Putamen (tissue), 1 donor: ENCODE measurements around the gene CCDC92B.
"Not testable (repeated sequence)": the region's sequence is repeated elsewhere in the genome, so short reads cannot be mapped to it uniquely, and the experiment has no call there.

ENCODE experiments used
- DNase-seq: peaks from one replicate; pipeline ENCODE4 v3.0.0-alpha.2; 2016; ENCODE audit warnings: low spot score

Gene CCDC92B

GRCh38 chr17:2703606-2704005 is 45.8 kb downstream of the CCDC92B start:
- DNase-seq = no peak

DNA sequence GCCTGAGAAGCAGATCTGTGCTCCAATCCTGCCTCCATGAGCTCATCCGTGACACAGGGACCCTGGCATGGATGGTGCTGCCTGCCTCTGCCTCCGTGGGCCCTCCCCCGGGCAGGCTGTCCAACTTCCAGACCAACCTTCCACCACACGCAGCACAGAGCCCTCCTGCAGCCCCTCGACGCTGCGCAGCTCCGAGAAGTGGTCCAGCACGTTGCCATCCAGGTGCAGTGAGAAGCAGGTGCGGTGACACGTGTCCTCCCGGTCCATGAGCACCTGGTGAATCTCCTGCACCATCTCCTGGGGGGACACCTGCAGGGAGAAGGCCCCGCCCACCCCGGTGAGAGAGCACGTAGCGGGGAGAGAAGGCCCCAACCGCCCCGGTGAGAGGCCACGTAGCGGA is 46.3 kb downstream of the CCDC92B start:
- DNase-seq = no peak

- no peak for DNase-seq
These were observed 47.3 kb downstream of the CCDC92B start for GRCh38 chr17:2701996-2702741.

DNA sequence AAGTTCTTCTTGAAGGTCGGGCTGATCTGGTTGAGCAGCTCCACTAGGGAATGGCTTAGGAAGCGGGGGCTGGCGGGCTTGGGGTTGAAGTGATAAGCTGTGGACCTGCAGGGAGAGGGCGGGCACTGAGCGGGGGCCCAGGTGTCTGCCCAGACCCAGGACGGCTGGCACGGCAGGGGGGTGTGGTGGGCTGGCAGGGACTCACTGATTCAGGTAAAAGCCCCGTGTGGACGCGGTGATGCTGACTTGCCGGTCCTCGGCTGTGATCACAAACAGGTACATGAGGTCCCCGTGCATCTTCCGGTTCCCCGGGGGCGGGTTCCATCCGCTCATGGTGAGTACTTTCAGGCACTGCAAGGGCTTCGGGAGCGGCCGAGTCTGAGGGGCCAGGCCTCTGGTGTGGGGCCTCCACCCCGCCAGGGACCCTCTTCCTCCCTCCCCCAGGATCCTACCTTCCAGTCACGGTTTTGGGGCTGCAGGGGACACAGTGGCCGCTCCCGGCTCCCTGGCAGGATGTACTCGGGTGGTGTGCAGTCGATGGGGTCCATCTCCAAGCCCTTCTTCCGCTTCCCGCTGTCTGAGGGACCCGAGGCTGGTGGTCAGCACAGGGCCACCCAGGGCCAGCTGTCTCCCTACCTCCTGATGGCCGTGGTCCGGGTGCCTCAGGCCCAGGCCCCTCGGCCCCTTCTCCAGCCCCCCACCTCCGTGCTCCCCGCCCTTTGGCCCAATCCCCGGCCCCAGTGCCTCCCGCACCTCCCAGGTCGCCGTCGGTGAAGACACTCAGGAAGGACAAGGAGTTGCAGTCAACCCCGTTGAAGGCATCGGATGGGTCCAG is 48.1 kb downstream of the CCDC92B start:
- no peak for DNase-seq

DNA sequence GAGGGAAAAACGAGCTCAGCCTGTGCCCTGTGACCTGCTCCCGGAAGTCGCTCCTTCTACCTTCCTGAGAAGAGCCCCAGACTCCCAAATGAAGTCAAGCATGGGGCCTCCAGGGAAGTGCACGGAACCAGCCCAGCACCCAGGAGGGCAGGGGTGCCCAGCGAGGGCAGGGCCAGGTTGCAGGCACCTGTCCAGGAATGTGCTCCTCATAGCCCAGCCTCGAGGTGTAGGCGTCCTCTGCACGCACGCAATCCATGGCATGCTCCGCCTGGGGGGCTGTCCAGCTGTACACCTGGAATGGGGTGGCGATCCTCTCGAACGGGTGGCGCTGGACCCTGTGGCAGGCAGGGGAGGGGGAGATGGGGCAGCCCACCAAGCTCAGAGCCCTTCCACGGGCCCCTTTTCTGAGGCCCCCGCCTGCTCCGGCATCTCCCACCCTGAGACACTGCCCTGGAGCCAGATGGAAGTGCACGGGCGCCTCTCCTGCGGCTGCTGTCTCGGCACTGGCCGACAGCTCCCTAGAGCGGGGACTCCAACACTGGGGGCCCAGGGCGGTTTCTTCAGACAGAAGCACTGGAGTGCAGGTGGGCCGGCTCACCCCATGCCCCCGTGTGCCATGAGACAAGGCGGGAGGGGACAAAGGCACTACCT is 48.8 kb downstream of the CCDC92B start:
- DNase-seq = no peak

DNA sequence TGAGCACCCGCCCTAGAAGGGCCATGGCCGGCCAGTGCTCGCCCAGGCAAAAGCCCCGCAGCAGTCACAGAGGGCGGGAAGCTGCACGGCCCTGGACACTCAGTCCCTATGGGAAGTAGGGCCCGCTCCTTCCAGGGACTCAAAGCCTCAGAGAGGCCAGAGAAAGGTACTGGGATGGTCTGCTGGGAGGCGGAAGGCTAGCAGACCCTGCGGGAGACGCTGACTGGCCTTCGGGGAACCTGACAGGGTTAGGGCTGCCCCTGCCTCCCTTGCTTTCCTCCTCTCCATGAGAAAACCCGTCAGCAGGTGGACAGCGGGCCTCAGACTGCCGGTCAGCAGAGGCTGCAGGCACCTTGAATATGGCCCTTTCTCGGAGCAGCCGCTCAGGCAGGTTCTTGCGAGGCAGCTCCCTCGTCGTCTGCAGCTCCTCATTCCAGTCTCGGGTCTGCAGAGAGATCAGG is 49.4 kb downstream of the CCDC92B start:
- DNase-seq = no peak

DNA sequence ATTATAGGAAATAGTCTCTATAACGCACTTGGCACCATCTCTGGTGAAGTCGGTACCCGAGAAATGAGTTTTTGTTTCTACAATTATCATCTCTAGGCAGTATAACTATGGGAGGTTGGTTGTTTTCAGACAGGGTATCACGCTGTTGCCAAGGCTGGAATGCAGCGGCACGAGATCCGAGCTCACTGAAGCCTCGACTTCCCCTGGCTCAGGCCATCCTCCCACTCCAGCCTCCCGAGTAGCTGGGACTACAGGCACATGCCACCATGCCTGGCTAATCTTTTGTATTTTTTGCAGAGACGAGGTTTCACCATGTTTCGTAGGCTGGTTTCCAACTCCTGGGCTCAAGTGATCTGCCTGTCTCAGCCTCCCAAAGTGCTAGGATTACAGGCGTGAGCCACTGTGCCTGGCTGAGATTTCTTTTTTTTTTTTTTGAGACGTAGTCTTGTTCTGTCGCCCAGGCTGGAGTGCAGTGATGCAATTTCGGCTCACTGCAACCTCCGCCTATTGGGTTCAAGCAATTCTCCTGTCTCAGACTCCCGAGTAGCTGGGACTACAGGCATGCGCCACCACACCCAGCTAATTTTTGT is 50.1 kb downstream of the CCDC92B start:
- not testable (repeated sequence) for DNase-seq

DNA sequence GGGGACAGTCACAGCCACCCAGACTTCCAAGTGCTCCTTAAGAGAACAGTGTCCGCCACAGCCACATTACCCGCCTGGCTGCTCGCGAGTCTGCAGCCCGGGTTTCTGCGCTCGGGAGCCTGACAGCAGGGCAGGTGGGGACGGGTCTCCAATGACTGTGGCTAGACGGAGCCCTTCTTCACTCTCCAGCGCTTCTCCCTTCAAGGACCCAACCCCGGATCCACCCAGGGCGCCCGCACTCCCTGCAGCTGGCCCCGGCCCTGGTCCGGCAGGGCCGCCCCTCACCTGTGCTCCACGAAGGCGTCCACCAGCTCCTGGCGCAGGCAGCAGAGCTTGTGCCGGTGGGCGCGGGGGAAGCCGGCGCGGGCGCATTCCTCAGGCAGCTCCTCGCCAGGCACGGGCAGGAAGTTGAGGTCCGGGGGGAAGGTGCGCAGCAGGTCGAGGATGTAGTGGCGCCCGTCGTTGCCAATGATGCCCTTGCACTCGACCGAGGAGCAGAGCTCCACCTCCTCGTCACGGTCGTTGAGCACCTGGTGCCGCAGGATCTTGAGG is 51.8 kb downstream of the CCDC92B start:
- DNase-seq = no peak

- no peak for DNase-seq
These were observed 53.3 kb downstream of the CCDC92B start for GRCh38 chr17:2695961-2696760.

DNA sequence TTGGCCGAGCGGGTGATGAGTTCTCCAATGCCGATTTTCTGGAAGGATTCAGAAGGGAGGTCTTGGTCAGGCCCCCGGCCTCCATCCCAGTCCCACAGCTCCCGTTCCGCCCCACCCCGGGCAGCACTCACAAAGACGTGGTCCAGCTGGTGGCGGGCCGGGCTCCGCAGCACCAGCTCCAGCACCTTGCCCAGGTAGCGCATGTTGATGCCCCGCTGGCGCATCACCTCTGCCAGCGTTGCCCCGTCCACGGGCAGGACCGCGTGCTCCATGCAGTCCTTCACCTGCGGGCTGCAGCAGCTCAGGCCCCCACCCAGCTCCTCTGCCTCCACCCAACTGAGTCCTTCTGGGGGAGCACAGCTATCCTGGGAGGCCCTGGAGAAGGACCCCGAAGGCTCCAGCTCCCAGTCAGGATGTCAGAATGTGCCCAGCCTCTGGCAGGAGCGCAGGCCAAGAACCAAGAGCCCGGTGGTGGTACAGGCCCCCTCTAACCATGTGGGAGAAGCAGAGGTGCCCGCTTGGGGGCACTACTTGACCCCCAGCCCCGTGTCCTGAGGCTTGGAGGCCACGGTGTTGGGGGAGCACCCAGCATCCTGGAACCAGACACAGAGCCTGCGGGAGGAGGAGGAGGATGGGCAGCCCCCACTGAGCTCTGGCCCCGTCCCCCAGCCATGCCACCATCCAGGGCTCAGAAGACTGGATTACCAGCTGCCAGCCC is 54.0 kb downstream of the CCDC92B start:
- no peak for DNase-seq

DNA sequence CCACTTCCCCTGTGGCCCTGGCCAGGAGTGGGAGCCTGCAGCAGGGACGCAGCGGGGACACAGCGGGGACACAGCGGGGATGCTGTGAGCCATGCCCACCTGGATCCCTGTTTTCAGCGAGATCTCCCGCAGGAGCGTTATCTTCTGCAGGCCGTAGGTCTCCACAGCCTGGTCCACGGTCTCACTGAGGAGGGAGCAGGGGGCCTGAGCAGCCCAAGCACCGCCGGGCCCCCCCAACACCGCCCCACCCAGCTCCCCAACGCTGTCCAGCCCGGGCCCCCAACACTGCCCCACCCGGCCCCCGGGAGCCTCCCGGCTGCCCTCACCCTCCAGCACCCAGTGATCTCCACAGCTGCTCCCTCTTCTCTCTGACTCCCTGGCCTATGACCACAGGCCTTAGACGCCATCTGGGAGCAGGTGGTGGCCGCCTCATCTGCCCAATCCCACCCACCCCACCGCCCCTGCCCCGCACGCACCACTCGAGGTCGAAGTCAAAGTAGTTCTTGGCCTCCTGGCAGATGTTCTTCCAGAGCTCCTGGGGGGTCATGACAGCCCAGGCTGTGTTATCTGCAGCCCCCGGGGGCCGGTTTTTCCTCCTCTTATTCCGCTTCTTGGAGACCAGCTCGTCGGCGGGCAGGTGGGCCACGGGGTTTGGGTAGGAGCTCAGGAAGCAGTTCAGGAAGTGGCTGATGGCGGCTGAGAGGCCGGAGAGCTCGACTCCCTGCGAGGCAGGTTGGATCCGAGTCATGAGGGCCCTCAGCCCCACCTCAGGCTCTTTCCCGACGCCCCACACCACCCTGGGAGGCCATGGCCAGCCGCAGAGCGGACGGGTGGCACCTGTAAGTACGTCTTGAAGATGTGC is 54.8 kb downstream of the CCDC92B start:
- no peak for DNase-seq

GRCh38 chr17:2693561-2694380 is 55.7 kb downstream of the CCDC92B start:
- no peak for DNase-seq

DNA sequence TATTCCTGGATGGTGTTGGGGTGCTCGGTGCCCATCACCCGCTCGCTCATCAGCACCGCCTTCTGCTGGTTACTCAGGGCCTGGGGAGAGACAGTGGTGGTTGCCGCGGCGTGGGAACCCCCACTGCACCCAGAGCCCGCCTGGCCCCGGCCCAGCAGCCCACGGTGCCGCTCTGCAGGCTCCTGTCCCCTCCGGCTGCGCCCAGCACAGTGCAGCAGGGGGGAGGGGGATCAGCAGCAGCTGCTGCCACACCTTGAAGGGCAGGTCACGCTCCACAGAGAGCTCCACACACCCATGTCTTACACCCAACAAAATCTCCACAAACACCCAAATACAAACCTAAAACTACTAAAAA is 56.7 kb downstream of the CCDC92B start:
- DNase-seq = no peak

DNA sequence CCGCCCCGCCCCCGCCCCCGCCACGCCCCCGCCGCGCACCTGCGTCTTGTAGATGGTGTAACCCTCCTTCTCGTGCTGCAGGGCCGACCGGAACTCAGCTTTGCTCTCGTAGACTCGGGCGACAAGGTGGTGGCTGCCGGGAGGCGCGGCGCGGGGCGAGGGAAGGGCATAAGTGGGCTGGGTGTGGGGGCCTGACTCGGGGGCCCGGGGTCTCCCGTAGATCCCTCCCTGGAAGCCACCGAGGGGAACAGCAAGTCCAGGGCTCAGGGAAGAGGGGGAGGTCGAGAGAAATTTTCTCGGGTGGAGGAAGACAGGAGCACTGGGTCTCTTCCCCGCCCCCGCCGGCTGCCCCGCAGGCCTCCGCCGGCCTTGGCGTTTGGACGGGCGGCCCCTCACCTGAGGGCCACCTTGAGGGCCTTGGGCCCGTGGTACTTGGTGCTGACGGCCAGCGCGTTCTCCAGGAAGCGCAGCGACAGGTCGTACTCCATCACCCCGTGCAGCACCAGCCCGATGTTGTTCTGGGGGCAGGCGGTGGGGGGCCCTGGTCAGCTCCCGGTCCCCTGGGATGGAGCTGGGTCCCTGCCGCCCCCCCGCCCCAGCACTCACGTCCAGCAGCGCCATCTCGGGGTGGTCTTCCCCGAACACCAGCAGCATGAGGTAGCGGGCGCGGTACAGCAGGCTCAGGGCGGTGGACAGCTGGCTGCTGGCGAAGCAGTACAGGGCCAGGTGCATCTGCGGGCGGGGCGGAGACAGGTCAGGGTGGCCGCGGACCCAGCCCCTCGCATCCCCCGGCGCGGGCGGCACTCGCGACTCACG is 57.3 kb downstream of the CCDC92B start:
- DNase-seq = no peak

GRCh38 chr17:2691069-2691871 is 58.2 kb downstream of the CCDC92B start:
- no peak for DNase-seq

DNA sequence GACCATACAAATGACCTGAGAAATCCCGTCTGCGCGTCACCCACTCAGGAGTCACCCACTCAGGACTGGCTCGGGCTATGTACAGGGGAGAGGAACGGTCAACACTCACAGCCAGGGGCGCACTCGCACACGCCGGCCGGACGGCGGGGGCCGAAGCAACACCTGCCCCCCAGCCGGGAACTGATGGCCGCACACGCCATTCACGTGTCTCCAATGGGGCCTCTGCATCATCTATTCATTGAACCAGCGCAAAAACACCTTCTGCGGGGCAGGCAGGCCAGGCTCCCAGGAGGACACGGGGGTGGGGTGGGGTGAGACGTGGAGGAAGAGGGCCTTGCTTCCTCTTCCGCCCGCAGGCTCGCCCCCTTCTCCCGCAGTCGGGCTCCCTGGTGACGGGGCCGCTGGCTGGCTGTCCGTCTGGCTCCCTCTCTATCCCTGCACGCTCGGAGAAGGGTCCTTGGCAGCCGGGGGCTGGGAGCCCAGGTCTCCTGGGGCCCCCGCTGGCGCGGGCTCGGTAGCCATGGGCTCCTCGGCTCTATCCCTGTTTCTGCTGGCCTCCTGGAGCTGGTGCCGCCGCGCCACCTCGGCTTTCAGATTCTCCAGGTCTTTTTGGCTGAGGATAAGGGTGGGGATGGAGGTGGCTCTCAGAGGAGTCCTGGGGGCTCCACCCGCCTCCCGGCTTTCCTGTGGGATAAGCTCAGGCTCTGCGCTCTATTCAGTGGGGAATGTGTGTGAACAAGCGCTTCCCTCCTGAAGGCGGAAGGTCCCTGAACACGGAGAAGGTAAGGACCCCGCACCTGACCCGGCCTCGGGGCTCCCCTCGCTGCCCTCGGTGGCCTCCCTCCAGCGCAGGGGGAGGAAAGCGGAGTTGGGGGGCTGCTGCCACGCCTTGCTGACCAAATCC is 59.0 kb downstream of the CCDC92B start:
- DNase-seq = no peak
